GM13976 (cell line): Measurements from ENCODE around the gene MTMR10.

Experiments used
- DNase-seq: peaks from one replicate; pipeline ENCODE4 v3.0.0; 2012; ENCODE audit warnings: low spot score
- in situ Hi-C: fragments of 300-500 bp; cut with MboI; formaldehyde crosslinking; loops from one replicate; pipeline ENCODE4 v1.12.0; 2022; ENCODE audit warnings: low sequenced_read_pairs, mixed read lengths, inconsistent platforms; ENCODE audit not compliant: unreplicated experiment
- TF ChIP-seq, protein P1 (sequence below): IDR thresholded peaks from 2 replicates; pipeline ENCODE4 v1.5.1; 2012; ENCODE audit warnings: borderline replicate concordance, mild to moderate bottlenecking; ENCODE audit not compliant: insufficient read depth; ENCODE audit errors: extremely low read depth, missing control alignments, control extremely low read depth

The MTMR10 gene

DNA sequence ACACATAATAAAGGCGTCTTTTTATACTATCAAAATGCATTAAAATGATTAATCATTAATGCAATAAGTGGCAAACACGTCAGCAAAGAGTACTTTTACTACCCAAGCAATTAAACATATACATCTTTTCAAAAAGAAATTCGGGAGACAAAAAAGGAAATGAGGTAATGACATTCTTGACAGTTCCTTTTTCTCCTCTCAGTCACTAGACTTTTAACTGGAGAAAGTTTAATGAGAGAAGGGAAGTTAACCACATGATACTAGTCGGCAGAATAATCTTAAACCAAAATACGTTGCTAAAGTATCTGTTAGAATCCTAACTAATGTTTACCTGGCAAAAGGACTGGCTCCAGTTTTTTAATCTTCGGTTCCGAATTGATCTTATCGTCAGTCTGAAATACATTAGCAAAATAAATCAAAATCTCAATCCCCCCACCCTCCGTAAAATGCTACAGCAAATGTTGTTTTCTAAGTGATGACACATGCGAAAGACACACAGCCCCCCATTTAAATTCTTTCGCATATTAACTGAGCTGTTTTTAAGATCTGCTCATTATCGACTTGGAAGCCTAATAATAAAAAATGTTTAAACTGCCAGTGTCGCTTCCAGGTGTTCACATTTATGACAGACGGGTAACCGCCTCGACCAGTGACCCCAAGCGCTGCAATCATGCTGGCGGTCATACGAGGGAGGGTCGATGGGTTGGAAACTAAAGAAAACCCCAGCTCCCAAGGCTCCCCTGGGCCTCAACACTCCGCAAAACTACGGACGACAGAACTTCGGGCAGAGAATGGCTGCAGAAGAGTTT, 778 bp downstream of the MTMR10 start:
- TF ChIP-seq, protein P1, sequence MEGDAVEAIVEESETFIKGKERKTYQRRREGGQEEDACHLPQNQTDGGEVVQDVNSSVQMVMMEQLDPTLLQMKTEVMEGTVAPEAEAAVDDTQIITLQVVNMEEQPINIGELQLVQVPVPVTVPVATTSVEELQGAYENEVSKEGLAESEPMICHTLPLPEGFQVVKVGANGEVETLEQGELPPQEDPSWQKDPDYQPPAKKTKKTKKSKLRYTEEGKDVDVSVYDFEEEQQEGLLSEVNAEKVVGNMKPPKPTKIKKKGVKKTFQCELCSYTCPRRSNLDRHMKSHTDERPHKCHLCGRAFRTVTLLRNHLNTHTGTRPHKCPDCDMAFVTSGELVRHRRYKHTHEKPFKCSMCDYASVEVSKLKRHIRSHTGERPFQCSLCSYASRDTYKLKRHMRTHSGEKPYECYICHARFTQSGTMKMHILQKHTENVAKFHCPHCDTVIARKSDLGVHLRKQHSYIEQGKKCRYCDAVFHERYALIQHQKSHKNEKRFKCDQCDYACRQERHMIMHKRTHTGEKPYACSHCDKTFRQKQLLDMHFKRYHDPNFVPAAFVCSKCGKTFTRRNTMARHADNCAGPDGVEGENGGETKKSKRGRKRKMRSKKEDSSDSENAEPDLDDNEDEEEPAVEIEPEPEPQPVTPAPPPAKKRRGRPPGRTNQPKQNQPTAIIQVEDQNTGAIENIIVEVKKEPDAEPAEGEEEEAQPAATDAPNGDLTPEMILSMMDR, result no peak
- DNase-seq, result peak; percentile 24
- in situ Hi-C loops, result no loop called here

DNA sequence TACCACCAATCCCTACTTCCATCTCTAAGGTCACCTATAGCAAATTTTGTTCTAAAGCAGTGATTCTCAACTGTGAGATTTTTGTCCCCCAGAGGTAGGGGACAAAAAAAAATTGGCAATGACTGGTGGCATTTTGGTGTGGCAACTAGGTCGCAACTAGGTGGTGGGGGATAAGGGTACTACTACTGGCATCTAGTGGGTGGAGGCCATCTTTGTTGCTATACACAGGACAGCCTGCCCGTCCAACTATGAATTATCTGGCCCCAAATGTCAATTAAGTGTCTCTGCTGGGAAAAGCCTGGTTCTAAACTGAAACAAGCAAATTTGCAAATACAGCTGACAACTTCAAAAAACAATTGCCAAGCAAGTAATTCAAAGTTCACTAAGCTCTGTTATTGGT, 1.4 kb downstream of the MTMR10 start:
- no peak for DNase-seq
- TF ChIP-seq, protein P1, result no peak
- in situ Hi-C loops, result no loop called here

DNA sequence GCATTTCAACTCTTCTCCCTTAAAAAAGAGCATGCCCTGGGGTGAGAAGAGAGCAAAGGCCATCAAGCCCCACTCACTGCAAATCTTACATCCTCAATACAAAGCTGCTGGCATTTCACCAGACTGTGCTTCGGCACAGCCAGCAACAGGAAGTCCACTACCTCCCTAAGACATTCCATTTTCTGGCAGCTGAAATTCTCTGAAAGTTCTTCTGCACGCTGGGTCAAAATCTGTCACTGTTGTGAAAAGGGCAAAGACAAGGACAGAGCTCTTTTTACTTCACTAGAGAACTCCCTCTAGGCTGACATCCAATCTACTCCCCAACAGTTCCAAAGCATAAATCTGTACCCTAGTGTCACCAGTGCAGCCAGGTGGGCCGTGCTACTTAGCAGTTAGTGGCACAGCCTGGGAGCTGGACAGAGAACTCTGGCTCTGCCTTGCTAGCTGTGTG, 6.3 kb downstream of the MTMR10 start:
- in situ Hi-C loops, result no loop called here
- DNase-seq, result no peak
- TF ChIP-seq, protein P1, result no peak

DNA sequence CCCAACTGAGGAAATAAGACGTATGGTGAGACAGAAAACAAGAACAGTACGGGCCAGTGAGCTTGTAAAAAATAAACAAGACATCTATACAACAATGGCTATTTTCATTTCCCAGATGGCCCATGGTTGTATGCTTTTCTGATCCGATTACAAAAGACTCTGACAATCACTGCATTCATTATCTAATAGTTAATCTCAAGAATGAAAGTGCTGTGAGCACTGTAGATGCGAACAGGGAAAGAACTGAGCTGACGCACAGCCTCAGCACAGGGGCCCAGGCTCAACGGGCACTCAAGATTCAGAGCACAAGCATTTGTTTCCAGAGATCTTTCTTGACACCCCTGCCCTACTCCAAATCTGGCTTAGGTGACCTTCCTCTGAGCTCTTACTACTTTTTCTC, 6.9 kb downstream of the MTMR10 start:
- no peak for DNase-seq
- in situ Hi-C loops, result no loop called here
- TF ChIP-seq, protein P1, result no peak

DNA sequence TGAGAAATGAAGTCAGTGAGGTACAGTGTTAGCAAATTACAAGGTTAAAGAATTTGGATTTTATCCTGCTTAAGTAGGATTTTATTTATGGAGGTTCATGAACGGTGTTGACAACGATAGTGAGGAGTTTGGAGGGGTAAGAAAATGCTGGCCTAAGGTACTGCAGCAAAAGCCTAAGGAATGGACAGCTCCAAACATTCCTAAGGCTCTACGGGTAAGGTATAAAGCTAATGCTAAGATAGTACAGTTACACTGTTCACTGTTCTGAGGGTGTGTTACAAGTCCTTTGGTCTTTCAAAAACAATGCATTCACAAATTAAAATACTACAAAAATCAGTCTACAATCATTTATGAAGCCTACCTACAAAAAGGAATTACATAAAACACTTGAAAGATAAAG, 7.3 kb downstream of the MTMR10 start:
- TF ChIP-seq, protein P1, result no peak
- no peak for DNase-seq
- in situ Hi-C loops, result no loop called here

DNA sequence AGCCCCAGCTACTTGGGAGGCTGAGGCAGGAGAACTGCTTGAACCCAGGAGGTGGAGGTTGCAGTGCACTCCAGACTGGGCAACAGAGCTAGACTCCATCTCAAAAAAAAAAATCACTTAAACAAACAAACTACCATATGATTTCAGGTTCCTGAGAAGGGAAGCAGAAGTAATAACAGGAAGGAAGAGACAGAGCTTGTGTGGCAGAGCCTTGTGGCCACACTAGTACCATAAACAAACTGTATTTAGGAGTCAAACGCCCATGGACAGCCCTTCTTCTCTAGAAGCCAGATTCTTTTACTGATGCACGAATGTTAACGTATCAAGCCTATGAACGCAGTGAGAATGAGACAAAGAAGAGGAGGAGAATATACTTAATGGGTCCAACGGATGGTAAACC, 12.0 kb downstream of the MTMR10 start:
- TF ChIP-seq, protein P1, result no peak
- no peak for DNase-seq
- in situ Hi-C loops, result no loop called here
